C4-2B (cell line): ENCODE results near the gene RETREG2.

Experiments used
- H3K27ac ChIP-seq: fragments of 450-650 bp; 2 replicates; pipeline ENCODE4 v1.5.1; 2017
- CTCF ChIP-seq: fragments of 450-650 bp; conservative IDR thresholded peaks from 2 replicates; pipeline ENCODE4 v1.5.1; 2017; ENCODE audit warnings: mild to moderate bottlenecking
- ZFX ChIP-seq: fragments of 450-650 bp; IDR thresholded peaks from 2 replicates; pipeline ENCODE4 v1.6.1; 2017

The RETREG2 gene

GRCh38 chr2:219169930-219170654 is 8.0 kb upstream of the RETREG2 start, which contains the start of gene SLC23A3:
TSS of gene SLC23A3 (minus strand) at chr2:219170029. CDS start at chr2:219169984, 45 bp downstream.
- H3K27ac ChIP-seq: no peak within 1 kb of the TSS
- TF ChIP-seq ZFX: no peak
- no peak for TF ChIP-seq CTCF

- peak; percentile 77 for TF ChIP-seq CTCF
- TF ChIP-seq ZFX: no peak
- H3K27ac ChIP-seq: no peak overlapping the region
These were observed 6.8 kb upstream of the RETREG2 start for GRCh38 chr2:219171231-219171651.

GRCh38 chr2:219172231-219173154 is 5.6 kb upstream of the RETREG2 start:
- no peak for TF ChIP-seq ZFX
- TF ChIP-seq CTCF: no peak
- no peak overlapping the region for H3K27ac ChIP-seq

- TF ChIP-seq ZFX (no peak), CTCF (no peak)
- H3K27ac ChIP-seq: no peak overlapping the region
These were observed 4.9 kb upstream of the RETREG2 start for GRCh38 chr2:219173176-219173575.

GRCh38 chr2:219174146-219174545 is 3.9 kb upstream of the RETREG2 start:
- TF ChIP-seq ZFX (no peak), CTCF (no peak)
- no peak overlapping the region for H3K27ac ChIP-seq

- TF ChIP-seq ZFX (no peak), CTCF (no peak)
These were observed 3.3 kb upstream of the RETREG2 start for GRCh38 chr2:219174801-219175200.

GRCh38 chr2:219175486-219175885 is 2.6 kb upstream of the RETREG2 start:
- H3K27ac ChIP-seq: peak overlapping the region; percentile 89
- TF ChIP-seq ZFX (no peak), CTCF (no peak)

More at GRCh38 chr2:219174801-219175200, 3.3 kb upstream of the RETREG2 start:
- no peak overlapping the region for H3K27ac ChIP-seq
